GM08714 (cell line): ENCODE measurements around the gene PCNT.
A peak's percentile ranks its signal among the peaks of the same experiment; 100 is the strongest.

Experiments used
- H3K4me3 ChIP-seq: fragments of 200-500 bp; sonication (Bioruptor generic); 2 replicates; pipeline ENCODE4 v1.5.1; 2014; ENCODE audit warnings: mild to moderate bottlenecking, low read length, inconsistent platforms
- ZNF274 ChIP-seq: IDR thresholded peaks from 2 replicates; pipeline ENCODE4 v1.6.1; 2012; ENCODE audit warnings: mild to moderate bottlenecking, low read depth, low read length

Gene PCNT

DNA sequence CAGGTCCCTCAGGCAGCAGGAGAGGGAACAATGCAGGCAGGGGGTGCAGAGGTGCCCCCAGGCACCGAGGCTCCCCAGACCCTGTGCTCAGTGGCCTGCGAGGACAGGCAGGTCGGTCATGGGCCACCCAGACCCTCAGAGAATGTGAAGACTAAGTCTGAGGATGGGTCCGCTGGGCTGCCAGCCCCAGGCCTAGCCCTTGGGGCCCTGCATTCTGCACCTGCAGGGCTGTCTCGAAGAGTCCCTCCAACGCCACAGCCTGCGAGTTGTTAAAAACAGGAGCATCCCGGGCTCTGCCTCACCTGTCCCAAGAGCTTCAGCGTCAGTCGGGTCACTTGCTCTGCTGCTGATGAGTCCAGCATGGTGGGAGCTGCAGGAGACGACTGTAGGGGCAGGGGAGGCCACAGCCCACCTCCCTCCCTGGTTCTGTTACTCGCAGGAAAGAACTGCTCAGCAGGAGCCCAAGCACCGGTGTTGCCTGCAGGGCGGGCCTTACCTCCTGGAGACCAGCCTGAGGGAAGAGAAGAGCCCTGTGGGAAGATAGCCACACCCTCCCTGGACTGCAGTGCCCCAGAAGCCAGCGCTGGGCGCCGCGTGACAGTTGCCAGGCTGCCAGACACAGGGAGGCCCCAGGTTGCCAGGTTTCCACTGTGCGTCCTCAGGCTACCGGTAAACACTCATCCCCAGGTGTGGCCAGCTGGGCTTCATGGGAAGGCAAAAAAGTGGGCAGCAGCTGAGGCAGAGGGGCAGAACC, 6.1 kb upstream of the PCNT start:
- no peak for TF ChIP-seq ZNF274
- H3K4me3 ChIP-seq = no peak overlapping the region

DNA sequence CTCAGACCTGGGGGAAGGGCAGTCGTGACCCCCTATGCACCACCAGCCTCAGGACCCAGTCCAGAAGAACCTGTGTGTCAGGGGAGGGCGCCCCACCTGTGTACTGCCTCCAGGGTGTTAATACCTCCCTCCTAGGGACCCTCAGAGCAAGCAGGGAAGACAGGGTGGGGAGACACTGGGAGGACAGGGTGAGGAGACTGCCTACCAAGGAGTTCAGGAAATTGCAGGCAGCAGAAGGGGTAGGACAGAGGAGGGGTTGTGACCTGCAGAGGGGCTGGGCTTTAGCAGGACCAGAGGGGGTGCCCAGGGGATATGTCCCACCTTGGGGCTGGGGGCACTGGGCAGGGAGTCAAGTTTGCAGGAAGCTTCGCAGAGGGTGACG, 5.5 kb upstream of the PCNT start:
- no peak for TF ChIP-seq ZNF274
- H3K4me3 ChIP-seq = no peak overlapping the region

DNA sequence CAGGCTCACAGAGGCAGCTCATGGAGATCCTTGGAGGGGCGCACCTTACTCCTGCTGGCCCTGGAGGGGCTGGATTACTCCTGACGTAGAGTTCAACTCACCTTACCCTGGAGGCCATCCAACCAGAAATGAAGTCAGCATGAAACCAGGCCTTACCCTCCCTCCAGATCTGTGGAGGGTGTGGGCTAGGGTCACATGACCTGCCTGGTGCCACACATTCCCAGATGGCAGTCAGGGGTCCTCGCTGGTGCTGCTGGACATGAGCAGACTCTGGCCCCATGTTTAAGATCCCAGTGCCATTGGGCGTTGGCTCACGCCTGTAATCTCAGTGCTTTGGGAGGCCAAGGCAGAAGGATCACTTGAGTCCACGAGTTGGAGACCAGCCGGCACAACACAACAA, 4.8 kb upstream of the PCNT start:
- no peak overlapping the region for H3K4me3 ChIP-seq
- TF ChIP-seq ZNF274 = no peak

DNA sequence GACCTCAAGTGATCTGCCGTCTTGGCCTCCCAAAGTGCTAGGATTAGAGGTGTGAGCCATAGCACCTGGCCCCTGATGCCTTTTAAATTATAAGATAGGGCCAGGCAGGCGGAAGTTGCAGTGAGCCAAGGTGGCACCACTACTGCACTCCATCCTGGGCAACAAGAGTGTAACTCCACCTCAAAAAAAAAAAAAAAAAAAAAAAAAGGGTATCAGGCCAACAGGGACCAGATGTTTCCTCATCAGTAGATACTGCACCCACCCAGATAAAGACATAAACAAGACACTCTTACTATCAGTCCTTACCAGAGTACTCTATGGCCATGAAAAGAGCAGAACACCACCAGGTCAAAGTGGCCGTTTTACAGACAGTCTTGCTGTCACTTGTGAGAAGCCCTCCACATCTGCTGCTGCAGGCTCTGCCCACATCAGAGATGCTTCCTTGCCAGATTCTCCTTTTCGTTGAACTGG, 3.6 kb upstream of the PCNT start:
- TF ChIP-seq ZNF274 = no peak
- H3K4me3 ChIP-seq = peak overlapping the region; percentile 10; the same call in 1 of the 2 replicates

DNA sequence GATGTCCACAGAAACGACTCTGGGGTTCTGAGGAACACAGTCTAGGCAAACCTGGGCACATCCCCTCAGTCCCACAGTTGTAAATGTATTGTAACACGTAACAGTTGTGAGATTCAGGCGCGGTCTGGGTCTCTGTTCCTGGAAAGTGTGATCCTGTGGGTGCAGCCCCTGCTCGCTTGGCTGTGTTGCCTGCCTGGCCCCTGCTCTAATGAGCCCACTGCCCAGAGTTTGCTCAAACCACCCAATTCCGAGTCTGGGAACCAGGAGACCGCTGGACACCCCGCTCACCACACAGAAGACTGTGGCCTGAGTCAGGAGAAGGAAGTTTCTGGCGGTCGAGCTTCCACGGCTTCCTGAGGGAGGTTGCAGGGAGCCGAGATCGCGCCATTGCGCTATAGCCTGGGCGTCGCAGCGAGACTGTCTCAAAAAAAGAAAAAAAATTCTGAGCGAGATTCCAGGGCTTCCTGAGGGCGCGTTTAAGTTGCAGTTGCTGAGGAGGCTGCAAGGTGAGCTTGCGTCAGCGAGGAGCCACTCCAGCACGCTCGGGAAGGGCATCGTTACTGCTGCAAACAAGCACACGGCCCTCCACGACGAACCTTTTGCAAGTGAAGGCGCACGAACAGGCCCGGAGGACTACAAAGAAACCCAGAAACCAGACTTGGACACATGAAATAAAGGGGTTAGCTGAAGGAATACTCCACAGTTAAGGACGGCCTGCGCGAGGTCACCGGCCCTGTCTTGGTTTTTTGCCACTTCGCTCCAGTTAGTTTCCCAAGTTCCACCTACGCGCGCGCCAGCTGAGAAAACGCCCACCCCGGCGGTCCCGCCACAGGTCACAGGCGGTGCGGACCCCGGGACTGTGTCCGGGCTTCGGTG, 1.4 kb upstream of the PCNT start:
- H3K4me3 ChIP-seq = peak overlapping the region; percentile 85
- TF ChIP-seq ZNF274 = no peak

DNA sequence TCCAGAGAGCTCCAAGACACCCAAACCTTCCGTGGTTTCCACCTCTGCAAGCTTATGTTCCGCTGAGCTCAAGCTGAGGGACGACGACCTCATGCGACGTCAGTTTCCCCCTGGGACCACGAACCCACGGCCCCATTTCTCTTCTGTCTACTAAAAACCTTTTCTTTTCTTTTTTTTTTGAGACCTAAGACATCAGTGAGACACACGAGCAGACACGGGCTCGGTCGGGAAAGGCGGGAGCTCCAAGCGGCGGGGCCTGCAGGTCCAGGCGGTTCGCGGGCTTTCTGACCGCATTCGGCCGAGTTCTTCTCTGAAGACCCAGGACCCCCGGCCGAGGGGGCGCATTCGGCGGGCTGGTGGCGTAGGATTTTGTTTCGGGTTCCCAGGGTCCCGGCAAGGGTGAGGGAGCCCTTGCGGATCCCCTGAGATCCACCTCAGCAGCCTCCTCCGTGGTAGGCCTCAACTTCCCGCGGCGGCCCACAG, 688 bp upstream of the PCNT start:
- peak overlapping the region; percentile 85 for H3K4me3 ChIP-seq
- no peak for TF ChIP-seq ZNF274

DNA sequence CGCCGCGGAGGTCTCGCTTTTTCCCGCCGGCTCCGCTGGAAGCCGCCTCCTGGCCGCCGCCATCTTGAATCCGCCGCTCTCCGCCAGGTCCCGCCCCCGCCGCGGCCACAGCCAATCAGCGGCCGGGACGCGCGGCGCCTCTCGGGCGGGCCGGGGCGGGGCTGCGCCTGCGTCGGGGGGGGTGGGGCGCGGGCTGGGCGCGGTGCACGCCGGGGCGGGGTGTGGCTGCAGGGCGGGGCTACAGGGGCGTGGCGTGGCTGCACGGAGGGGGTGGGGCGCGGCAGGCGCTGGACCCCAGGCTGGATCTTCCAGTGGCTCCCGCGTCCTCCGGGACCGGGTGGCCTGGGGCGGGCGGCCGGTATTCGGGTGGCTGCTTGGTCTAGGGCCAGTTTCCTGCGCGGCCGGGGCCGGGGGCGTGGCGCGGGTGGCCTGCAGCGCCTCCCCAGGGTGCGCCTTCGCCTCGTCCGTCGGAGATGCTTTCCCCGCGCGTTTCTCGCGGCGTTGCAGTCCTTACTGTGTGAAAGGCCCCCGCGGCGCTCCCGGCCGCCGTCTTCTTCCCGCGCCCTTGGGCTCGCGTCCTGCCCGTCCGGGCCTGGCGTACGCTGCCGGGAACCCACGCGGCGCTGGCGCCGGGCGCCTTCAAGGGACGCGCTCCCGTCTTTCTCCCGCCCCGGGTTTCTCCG, 575 bp downstream of the PCNT start:
- TF ChIP-seq ZNF274 = no peak
- H3K4me3 ChIP-seq = peak overlapping the region; percentile 96

DNA sequence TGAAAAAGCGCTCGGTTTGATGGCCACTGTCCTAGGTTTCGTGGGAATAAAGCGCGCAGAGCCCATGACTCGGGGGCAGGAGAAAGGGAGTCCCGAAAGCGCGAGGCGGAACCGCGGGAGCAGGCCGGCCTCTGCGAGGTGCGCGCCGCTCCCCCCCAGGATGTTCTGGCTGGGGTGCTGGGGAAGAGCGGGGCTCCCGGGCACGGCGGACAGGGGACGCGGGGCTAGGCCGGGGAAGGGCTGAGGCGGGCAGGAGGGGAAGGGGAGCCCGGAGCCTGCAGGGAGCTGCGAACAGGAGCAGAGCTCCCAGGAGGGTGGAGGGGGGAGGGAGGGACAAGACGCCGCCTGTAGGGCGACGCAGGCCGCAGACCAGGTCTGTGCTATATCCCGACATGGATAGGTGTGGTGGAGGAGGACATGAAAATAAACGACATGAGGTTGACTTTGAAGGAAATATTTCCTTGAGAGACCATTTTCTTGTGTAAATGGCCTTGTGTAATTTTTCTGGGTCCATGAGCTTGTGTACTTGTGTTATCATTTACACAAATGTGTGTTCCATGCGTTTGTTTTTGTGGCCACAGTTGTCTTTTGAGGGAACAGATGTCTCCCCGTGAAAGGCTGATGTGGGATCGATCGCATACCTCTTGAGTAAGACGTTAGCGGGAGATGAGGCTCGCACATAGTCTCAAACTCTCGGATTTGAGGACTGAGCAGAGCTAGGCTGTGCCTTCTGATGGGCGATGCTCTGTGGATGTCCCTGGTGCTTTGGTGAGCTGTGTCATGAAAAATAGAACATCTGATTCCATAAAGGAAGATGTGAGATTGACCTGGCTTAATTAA, 1.3 kb downstream of the PCNT start:
- no peak for TF ChIP-seq ZNF274
- H3K4me3 ChIP-seq = peak overlapping the region; percentile 79

DNA sequence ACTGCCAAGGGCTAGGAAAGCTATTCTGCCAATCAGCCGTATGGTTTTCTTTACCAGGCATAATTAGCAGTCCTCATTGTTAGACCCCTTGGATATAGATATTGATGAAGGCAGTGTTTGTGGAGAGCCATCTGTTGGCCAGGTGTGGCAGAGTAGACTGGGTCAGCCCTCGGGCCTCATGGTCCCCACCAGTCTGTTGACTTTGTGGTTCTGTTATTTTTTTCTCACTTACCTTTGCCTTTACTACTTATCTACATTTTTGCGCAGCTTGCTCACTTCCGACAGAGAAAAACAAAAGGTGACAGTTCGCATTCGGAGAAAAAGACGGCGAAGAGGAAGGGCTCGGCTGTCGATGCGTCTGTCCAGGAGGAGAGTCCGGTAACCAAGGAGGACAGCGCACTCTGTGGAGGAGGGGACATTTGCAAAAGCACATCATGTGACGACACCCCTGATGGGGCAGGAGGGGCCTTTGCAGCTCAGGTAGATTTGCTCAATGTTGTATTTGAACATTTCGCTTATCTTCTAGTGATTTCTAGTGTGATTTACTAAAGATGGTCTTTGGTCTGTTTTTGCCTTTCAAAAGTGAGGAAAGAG, 2.3 kb downstream of the PCNT start:
- no peak overlapping the region for H3K4me3 ChIP-seq
- TF ChIP-seq ZNF274 = no peak

DNA sequence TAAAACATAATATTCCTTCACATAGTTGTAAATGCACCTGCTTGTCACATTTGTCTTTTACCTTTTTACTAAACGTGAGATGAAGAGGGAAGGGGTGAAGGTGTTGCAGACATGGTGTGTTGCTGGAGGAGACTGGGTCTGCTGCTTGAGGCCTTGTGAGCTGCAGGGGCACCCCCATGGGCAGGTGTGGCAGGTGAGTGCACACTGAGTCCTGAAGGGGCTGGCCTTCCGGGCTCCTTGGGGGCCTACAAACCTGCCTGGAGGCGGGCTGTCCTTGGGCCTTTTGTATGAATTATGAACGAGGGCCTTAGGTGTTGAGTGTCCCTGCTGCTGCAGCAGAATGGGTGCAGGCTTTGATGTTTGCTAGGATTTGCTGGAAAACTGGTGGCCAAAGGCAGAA, 3.8 kb downstream of the PCNT start:
- TF ChIP-seq ZNF274 = no peak

DNA sequence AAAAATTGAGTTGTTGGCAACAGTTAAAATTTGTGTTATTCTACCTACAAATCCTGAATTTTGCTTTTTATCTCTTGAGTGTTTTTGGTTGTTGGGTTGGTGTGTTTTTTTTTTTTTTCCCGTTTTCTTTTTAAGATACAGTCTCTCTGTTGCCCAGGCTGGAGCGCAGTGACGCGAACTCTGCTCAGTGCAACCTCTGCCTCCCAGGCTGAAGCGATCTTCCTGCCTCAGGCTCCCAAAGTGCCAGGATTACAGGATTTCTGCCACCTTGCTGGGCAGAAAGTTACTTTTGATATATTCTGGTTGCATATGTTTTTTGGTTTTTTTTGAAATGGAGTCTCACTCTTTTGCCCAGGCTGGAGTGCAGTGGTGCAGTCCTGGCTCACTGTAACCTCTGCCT, 4.2 kb downstream of the PCNT start:
- H3K4me3 ChIP-seq = no peak overlapping the region
- no peak for TF ChIP-seq ZNF274

More for the DNA sequence above, 3.8 kb downstream of the PCNT start:
- H3K4me3 ChIP-seq = no peak overlapping the region

DNA sequence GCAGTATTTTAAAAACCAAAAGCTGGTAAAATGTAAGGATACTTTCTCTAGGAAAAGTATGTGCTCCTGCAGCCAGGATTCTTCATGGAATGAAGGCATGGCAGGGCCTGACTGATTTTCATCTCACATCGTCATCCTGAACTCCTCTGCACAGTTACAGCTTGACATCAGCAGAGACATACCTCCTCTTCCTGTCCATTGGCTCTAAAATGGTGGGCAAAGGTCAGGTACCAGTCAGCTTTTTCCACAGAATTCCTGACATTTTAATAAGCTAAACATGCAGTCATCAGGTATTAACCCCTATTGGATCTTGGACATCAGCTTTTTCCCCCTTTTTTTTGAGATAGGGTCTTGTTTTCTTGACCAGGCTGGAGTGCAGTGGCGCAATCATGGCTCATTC, 5.8 kb downstream of the PCNT start:
- no peak for TF ChIP-seq ZNF274
- H3K4me3 ChIP-seq = no peak overlapping the region
